ENCODE measurements around the gene THSD4.
"Not testable (repeated sequence)": the region's sequence is repeated elsewhere in the genome, so short reads cannot be mapped to it uniquely, and the experiment has no call there.

THSD4 gene

DNA sequence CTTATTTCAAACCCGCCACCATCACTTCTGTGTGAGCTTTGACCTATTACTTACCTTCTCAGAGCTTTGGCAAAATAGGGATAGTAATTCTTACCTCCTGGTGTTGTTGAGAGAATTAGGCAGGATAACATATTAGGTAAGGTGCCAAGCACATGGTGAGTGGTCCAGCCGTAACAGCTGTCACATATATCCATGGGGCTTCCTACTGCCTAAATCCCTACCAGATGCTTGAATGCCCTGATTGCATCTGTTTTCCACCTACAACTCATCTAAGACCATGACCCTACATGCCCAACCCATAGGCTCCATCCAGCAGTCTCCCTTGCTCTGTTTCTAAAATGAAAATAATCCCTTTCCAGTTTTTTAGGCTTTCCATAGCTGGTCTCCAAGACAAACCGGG, 532.8 kb downstream of the THSD4 start:
- DNase-seq = no peak

DNA sequence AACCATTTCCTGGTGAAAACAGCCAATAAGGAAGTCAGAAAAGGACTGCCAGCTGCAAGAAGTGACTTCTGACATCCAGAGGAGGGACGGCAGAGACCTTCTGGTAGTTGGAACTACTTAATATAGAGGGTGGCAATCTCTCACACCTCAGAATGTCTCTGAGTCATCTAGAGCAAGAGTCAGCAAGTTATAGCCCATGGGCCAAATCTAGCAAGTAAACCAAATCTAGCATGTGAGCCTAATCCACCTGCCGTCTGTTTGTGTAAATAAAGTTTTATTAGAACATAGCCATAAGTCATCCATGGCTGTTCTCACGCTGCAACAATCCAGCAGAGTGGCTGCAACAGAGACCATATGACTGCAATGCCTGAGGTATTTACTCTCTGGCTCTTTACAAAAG, 534.6 kb downstream of the THSD4 start:
- DNase-seq = no peak

DNA sequence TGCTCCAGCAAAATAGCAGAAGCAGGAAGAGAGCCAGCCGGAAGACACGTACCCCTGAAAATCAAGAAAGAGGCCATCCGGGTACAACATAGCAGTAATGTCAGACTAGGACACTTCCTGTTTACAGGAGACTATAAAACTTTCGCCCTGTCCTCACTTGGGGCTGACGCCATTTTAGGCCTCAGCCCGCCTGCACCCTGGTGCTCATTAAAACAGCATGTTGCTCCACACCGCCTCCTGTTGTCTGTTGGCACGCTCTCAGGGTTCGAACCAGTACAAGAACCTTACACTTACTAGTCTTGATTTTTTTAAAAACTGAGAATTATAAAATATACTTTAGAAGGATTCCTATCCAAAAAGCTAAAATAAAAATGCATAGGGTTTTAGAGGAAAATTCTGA, 535.3 kb downstream of the THSD4 start:
- no peak for DNase-seq

DNA sequence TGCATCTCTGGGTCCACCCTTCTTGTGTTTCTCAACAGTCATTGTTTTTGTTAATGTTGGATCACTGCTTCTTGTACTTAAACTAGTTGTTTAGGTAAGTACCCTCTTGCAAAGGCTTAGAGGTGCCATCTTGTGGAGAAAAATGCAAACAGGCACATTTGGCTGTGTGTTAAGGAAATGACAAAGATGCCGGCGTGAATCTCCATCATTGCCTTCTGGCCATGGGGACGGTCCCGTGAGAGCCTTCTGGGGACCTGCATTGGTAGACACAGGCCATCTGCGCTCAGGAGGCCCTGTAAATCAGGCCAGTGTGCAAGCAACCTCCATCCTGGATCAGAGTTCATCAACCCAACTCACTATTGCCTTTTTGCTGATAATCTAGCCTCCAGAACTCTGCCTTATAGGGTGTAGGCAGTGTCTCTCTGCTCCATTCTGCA, 536.5 kb downstream of the THSD4 start:
- peak in 1 of 2 experiments; percentile 1 for DNase-seq

DNA sequence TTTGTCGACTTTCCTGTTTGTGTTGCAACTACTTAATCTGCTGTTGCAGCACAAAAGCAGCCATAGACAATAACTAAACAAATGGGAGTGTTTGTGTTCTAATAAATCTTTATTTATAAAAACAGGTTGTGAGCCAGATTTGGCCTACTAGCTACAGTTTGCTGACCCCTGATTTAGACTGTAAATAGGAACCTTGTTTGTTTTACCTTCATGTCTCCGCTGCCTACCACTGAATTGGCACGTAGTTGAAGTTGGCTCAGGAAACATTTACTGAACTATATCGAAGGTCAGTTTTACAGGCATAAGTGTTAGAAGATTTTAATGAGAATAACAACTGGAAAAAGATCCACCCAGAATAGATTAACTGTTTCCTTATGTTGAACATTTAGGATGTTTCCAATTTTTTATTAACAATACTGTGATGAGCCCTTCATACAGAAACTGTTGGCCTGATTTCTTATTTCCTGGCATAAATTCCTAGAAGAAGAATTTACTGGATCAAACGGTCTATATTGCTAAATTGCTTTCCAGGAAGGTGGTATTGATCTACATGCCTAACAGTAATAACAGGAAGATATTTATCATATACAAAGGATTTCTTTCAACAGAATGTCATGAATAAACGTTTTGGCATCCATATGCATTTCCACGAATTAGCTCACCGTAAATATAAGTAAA, 538.9 kb downstream of the THSD4 start:
- no peak for DNase-seq

DNA sequence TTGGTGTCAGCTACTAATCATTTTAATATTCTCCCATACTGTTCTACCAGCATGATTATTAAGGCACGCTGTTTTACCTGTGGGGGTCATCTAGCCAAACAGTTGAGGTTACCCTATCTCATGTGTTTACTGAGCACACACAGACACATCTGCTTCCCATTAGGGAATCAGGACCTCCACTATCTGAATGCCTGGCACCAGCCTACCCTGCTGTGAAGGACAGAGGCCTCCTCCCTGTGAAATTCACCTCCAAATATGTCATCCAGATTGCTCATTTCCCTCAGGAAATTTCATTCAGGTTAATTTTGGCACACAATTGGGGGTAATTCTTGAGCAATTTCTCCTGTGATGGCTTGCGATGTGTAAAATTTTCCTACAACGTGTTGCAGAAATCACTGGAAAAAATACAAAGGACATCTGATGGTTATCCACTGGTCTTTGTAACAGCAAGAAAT, 539.5 kb downstream of the THSD4 start:
- no peak for DNase-seq

DNA sequence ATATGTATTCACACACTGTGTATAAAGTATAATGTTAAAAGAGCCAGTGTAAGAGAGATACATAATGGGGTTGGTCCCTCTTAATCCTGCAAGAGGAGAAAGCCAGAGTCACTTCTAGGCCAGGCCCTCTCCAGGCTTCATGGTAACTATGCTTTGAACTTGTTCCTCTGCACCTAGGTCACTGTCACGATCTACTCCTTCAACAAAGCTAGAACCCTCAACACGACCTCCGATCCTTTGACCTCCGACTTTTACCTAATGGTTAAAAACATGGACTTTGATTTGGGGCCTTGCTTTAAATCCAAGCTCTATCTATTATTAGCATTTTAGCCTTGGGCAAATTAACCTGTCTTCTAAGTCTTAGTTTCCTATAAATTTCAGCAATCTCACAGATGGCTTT, 541.2 kb downstream of the THSD4 start:
- DNase-seq = no peak

DNA sequence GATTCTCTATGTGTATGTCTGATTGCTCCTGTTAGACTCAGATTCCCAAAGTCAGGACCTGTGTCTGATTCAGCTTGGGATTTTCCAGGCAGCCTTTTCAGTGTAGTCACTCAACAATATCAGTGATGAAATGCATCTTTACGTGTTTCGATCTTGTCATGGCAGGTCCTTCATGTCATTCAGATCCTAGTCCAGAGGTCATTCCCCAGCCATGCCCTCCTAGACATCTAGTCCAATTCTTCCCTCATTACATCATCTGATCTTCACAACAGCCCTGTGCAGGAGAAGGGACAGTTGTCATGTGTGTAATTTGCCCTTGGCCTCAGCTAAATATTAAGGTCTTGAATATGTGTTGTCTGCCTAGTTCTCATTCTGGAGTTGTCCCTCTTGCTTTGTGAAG, 541.9 kb downstream of the THSD4 start:
- no peak for DNase-seq

DNA sequence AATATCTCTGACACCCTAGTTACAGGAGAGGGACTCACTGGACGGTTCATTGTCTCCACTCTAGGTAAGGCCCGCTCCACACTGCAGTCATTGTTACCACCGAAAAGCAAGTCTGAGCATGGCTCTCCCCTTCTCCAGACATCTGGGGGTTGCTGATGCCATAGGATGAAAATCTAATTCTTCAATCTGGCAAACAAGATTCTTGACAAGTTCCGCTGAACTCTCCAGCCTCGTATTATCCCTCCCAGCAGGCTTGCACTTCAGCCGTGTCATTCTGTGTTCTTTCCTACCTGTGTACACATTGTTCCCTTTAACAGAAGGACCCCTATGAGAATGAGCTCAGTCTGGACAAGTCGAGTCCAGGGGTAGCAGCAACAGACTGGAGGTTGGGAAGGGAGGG, 542.8 kb downstream of the THSD4 start:
- DNase-seq = no peak

DNA sequence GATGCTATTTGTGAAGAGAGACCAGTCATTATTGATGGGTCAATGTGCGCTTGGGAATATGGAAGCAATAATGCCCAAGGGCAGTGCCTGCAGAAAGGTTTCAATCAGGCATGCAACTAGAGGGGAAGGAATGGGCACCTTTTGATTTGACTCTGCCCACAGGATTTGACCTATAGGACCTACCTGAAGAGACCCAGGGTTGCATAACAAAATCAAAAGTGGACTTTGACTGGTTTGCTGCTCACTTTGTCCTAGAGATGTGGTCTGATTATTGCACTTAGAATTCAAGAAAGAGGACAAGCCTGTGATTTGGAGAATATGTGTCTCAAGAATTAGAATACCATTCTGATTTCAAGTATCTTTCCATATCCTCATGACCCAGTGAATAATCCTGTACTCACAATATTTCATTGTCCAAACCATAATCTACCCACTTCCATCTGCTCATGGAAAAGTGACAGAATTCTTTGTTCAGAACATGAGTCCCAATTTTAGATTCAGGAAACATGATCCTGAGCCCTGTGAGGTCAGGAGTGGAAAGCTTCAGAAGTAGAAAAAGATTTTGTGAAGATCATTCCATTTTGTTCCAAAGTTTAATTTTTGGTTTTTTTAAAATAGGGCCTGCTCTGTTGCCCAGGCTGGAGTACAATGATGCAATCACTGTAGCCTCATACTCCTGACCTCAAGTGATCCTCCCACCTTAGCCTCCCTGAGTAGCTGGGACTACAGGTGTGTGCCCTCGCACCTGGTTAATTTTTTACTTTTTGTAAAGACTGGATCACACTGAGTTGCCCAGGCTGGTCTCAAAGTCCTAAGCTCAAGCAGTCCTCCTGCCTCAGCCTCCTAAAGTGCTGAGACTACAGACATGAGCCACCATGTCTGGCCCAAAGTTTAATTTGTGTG, 543.8 kb downstream of the THSD4 start:
- DNase-seq = no peak

DNA sequence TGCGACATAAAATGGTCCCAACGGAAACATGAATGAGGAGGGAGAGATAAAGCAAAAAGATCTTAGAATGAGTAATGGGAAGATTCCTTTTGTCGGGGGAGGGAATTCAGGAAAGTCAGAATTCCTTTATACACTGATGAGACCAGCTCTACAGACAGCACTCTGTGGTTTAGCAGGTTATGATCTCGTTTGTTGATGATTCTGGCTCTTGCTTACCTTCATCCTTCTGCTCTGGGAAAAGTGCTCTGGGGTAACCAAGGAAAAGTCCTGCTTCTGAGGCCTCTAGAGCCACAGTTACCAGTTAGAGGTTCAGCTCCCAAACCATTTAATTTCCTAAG, 544.4 kb downstream of the THSD4 start:
- no peak for DNase-seq

DNA sequence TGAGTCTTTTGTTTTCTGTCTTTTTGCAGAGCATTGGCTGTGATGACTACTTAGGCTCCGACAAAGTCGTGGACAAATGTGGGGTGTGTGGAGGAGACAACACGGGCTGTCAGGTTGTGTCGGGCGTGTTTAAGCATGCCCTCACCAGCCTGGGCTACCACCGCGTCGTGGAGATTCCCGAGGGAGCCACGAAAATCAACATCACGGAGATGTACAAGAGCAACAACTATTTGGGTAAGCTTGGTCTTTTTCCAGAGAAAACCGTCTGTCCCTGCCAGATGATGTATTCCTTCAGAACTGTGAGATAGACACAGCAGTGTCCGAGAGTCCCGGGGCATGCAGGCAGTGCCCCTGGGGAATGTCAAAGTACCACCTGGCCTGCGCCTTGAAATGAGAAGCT, 545.2 kb downstream of the THSD4 start:
- no peak for DNase-seq

DNA sequence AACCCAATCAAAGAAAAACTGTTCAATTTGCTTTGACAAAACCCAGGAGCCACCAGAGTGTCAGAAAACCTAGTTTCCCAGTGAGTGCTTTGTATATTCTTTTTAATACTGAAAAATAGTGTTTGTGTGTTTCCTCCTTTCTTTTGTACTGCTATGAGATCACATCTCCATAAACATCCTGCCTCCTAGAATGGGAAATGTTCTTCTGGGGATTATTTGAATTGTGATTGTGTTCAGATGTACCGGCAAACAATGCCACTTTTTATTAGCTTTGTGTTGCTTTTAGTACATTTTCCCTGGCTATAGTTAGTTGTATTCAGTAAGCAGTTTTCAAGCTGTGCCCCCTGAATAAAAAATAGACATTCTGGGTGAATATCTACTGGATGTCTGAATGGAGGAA, 547.0 kb downstream of the THSD4 start:
- no peak for DNase-seq

DNA sequence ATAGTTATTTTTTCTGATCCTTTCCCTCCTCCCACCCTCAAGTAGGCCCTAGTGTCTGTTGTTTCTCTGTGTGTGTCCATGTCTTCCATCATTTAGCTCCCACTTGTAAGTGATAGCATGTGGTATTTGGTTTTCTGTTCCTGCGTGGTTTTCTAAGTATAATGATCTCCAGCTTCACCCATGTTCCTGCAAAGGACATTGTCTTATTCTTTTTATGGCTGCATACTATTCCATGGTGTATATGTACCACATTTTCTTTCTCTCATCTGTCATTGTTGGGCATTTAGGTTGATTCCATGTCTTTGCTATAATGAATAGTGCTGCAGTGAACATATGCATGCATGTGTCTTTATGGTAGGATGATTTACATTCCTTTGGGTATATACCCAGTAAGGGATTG, 549.4 kb downstream of the THSD4 start:
- no peak for DNase-seq

DNA sequence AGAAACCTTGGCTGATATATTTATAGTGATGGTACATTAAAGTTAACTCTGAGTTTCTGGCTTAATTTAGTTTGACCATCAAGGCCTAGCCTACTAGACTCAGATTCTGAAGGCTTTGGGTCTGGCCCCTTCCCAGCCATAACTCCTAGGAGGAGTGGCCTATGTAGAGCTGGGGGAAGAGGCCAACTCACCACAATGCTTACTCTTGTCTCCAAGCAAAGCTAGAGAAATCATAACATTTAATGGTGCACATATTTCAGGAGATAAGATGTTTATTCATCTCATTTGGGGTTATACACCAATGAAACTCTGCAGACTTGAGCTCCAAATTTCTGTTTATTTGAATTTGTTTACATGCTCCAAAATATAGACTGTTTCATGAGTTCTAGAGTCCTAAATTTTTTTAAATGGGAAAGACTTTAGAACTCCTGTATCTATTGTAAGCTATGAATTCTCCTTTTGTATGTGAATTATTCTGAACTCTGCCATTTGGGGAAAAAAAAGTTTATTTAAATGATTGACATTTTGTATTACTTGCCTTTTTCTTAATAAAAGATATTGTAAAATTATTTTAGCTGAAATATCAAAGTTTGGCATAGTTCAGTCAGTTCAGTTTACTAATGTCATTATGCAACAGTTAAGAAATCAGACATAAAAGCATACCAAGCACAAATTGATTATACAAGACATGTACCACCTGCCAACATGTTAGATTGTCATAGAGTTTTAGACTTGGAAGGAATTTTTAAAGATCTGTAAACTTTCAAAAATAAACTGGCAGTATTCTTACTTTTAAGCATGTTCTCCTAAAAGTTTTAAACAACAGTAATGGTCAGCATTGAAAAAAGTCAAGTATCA, 551.7 kb downstream of the THSD4 start:
- no peak for DNase-seq

DNA sequence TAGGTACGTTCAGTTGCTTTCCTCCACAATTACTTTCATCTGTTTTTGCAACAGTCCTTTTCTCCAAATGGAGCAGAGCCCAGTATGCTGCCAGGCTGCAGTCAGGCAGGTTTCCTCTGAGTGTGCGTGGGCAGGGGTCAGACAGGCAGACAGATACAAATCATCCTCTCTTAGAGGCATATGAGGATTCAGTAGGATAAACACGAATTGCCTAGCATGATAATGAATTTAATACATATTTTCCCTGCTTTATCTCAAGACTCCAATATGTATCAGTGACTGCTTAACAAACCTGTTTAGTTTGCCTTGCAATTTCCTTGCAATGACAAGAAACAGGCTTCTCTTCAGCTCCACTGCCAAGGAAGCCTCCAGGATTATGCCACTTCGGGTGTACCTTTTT, 554.4 kb downstream of the THSD4 start:
- DNase-seq = no peak

DNA sequence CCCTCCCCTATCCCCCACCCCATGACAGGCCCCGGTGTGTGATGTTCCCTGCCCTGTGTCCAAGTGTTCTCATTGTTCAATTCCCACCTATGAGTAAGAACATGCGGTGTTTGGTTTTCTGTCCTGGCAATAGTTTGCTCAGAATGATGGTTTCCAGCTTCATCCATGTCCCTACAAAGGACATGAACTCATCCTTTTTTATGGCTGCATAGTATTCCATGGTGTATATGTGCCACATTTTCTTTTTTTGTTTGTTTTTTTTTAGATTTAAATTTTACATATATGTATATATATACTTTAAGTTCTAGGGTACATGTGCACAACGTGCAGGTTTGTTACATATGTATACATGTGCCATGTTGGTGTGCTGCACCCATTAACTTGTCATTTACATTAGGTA, 555.0 kb downstream of the THSD4 start:
- DNase-seq = not testable (repeated sequence)

DNA sequence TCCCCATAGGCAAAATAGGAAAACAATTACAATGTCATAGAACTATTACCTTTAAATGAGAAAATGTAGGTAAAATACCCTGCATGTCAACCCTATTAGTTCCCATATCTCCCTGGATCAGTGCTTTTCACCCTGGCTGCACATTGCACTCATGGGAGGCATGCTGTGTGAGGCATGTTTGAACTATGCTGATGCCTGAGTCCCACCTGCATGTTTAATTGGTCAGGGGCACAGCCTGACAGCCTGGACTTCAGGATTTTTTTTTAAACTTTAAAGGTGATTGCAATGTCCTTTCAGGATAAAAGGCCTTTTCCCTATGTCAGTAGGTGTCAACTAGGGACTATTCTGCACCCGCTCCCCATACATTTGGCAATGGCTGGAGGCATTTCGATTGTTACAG, 559.1 kb downstream of the THSD4 start:
- no peak for DNase-seq

DNA sequence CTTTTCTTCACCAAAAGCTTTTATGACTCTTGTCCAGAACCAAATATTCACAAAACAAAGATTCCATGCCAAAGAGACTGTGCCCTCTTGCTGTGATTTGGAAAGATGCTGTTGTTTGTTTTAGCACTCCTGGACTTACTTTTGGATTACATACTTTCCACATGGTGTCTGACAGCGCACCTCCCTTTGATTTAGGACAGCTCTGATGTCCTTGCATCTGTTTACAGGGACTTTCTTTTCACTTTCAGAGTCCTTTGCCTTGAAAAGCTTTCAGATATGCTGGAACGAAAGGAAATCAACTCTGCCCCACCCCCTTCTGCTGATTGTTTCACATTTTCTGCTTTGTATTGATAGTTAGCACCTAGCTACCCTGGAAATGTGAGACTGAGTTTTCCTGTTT, 562.1 kb downstream of the THSD4 start:
- DNase-seq = no peak

DNA sequence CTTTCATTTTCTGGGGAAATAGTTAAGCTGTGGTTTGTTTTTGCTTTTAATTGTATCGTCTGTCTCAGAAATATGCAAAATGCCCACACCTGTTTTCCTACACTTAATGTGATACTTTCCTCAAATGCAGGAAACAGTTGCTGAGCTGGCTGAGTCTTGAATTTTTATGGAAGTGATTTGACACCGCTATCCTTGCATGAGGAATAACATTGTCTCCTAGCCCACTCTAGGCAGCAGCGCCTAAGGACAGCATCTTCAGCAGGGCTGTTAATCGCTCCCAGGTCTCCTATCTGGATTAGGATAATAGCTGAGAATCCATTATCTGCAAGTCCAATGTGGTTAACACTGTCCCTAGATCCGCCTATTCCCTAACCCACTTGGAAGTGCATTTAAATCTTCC, 562.5 kb downstream of the THSD4 start:
- no peak for DNase-seq

DNA sequence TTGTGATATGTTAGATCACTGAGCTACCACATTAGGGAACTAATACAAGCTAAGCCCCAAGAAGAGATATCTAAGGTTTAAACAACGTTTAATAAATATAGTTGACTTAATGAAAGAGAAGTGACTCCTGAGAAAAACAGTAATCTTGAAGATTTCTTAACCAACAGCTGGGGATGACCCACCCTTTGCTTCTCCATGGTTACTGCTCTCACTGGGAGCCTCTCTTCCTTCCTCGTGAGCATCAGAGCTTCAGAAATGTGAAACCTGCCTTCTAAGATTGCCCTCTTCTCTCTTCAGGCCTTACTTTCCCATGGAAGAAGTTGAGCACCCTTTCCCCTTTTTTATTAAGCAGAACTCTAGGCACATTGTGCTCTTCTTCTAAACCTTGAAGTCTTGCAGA, 562.9 kb downstream of the THSD4 start:
- DNase-seq = no peak

DNA sequence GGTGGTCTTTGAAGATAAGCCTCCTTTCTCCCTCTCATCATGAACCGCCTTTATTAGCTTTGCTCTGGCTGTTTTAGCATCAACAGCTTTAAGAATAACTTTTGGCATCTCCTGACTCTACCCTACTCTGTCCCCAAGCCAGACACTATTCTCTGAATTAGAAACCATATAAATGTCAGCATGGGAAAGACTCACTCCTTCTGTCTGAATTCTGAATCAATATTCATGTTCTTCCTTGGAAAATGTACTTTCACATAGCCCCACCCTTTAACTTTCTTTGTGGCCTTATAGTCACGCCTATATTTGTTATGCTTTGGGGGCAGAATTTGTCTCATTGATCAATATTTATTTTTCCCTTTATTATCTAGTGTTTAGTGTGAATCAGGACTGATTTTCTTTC, 563.3 kb downstream of the THSD4 start:
- DNase-seq = no peak

DNA sequence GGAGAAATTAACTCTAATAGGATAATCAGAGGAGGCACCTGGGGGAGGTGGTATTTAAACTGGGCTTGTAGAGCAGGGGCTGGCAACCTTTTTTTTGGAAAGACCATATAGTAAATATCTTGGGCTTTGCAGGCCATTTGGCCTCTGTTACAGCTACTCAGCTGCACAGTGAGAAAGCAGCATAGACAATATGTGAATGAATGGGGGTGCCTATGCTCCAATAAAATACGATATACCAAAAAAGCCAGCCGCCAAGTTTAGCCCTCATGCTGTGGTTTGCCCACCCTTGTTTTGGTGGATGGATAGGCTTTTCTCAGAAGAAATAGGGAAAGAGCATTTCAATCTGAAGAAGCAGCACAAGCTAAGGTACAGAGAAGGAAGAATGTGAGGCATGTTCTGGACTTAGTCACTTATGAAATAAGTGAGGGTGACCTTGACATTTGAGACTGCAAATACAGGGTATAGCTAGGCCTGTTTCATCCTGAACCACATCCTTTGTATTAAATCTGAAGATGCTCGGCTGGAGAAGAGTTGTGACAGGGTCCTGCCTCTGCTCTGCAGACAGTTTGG, 564.0 kb downstream of the THSD4 start:
- no peak for DNase-seq

All from Kasumi-1 (cell line).